GM12878 (cell line): ENCODE measurements around the gene SDHC. TPM values are rescaled to one million over a fixed set of nuclear protein-coding genes. Genes with fewer than 3 reads are reported as not detected.

Source experiments
- ATF7 ChIP-seq: fragments of 450-650 bp; IDR thresholded peaks from 2 replicates; pipeline ENCODE4 v1.6.1; 2016; ENCODE audit warnings: low read depth, mild to moderate bottlenecking
- CHD1 ChIP-seq: IDR thresholded peaks from 2 replicates; pipeline ENCODE4 v1.6.1; 2012; ENCODE audit warnings: low read depth, low read length, improper control_type of control experiment
- CREB1 ChIP-seq: IDR thresholded peaks from 2 replicates; pipeline ENCODE4 v1.6.1; 2012; ENCODE audit warnings: low read depth, mild to moderate bottlenecking, inconsistent platforms
- CTCF ChIP-seq, 3 experiments: IDR thresholded peaks in 2 of 3; conservative IDR thresholded peaks in 1 of 3; 2 replicates each; pipeline ENCODE4 v1.5.1; 2011; ENCODE audit warnings: low read depth in 3 of 3, low read length in 3 of 3, mild to moderate bottlenecking in 3 of 3, control low read depth in 2 of 3, moderate library complexity in 2 of 3, inconsistent platforms in 1 of 3, mixed read lengths in 1 of 3; ENCODE audit not compliant: control insufficient read depth in 2 of 3, insufficient read depth in 1 of 3; ENCODE audit errors: extremely low read depth in 1 of 3
- ETV6 ChIP-seq, 2 experiments: fragments of 450-650 bp in 1 of 2; IDR thresholded peaks in 1 of 2; conservative IDR thresholded peaks in 1 of 2; 2 replicates each; pipeline ENCODE4 v1.6.1; 2014; ENCODE audit warnings: antibody characterized with exemption in 1 of 2, borderline replicate concordance in 1 of 2, low read depth in 1 of 2, mild to moderate bottlenecking in 1 of 2, moderate library complexity in 1 of 2
- FOS ChIP-seq: IDR thresholded peaks from 3 replicates; pipeline ENCODE4 v1.6.1; 2011; ENCODE audit warnings: borderline replicate concordance; ENCODE audit not compliant: insufficient read length; ENCODE audit errors: extremely low read depth
- GATAD2B ChIP-seq: fragments of 450-650 bp; conservative IDR thresholded peaks from 2 replicates; pipeline ENCODE4 v1.6.1; 2017; ENCODE audit warnings: low read depth, mild to moderate bottlenecking, moderate library complexity
- HDAC6 ChIP-seq: fragments of 200-600 bp; sonication (generic); IDR thresholded peaks from one replicate; pipeline ENCODE4 v1.8.0; 2017; ENCODE audit warnings: antibody characterized with exemption; ENCODE audit not compliant: unreplicated experiment
- HDGF ChIP-seq: fragments of 450-650 bp; IDR thresholded peaks from 2 replicates; pipeline ENCODE4 v1.6.1; 2016; ENCODE audit warnings: antibody characterized with exemption
- LARP7 ChIP-seq: fragments of 450-650 bp; IDR thresholded peaks from 2 replicates; pipeline ENCODE4 v1.6.1; 2017; ENCODE audit warnings: mild to moderate bottlenecking
- MEF2A ChIP-seq: IDR thresholded peaks from 2 replicates; pipeline ENCODE4 v1.6.1; 2011; ENCODE audit warnings: low read depth, mild to moderate bottlenecking, low read length, moderate library complexity; ENCODE audit not compliant: insufficient read depth
- NFXL1 ChIP-seq: fragments of 450-650 bp; IDR thresholded peaks from 2 replicates; pipeline ENCODE4 v1.6.1; 2017; ENCODE audit warnings: antibody characterized with exemption, mild to moderate bottlenecking, borderline replicate concordance
- NFYA ChIP-seq: IDR thresholded peaks from 2 replicates; pipeline ENCODE4 v1.6.1; 2011; ENCODE audit warnings: low read depth, mild to moderate bottlenecking, low read length, improper control_type of control experiment, borderline replicate concordance
- NR2C1 ChIP-seq: fragments of 450-650 bp; IDR thresholded peaks from 2 replicates; pipeline ENCODE4 v1.6.1; 2017; ENCODE audit warnings: antibody characterized with exemption, mild to moderate bottlenecking, moderate library complexity
- PBX3 ChIP-seq: IDR thresholded peaks from 2 replicates; pipeline ENCODE4 v1.6.1; 2011; ENCODE audit warnings: mild to moderate bottlenecking, low read depth, low read length, moderate library complexity; ENCODE audit not compliant: insufficient replicate concordance
- PML ChIP-seq: IDR thresholded peaks from 2 replicates; pipeline ENCODE4 v1.6.1; 2012; ENCODE audit warnings: low read length, inconsistent platforms
- RELA ChIP-seq: fragments of 450-650 bp; IDR thresholded peaks from 2 replicates; pipeline ENCODE4 v1.8.0; 2014; ENCODE audit warnings: borderline replicate concordance; ENCODE audit not compliant: partially characterized antibody
- SPI1 ChIP-seq: IDR thresholded peaks from 2 replicates; pipeline ENCODE4 v1.6.1; 2011; ENCODE audit warnings: low read depth, mild to moderate bottlenecking, low read length, moderate library complexity, borderline replicate concordance; ENCODE audit not compliant: insufficient read depth
- SREBF1 ChIP-seq: IDR thresholded peaks from 2 replicates; pipeline ENCODE4 v1.6.1; 2012; ENCODE audit warnings: mild to moderate bottlenecking, low read length
- TAF1 ChIP-seq: IDR thresholded peaks from 2 replicates; pipeline ENCODE4 v1.6.1; 2011; ENCODE audit warnings: mild to moderate bottlenecking, low read depth, low read length, borderline replicate concordance
- USF2 ChIP-seq: IDR thresholded peaks from 2 replicates; pipeline ENCODE4 v1.6.1; 2011; ENCODE audit warnings: low read depth, low read length, improper control_type of control experiment, borderline replicate concordance
- YY1 ChIP-seq: IDR thresholded peaks from 2 replicates; pipeline ENCODE4 v1.6.1; 2011; ENCODE audit warnings: low read depth, mild to moderate bottlenecking, low read length
- ZNF24 ChIP-seq: fragments of 450-650 bp; IDR thresholded peaks from 2 replicates; pipeline ENCODE4 v1.6.1; 2017; ENCODE audit warnings: antibody characterized with exemption, mild to moderate bottlenecking
- ZNF384 ChIP-seq: IDR thresholded peaks from 2 replicates; pipeline ENCODE4 v1.6.1; 2012; ENCODE audit warnings: low read depth, mild to moderate bottlenecking, low read length, improper control_type of control experiment, borderline replicate concordance
- ZSCAN29 ChIP-seq: fragments of 450-650 bp; IDR thresholded peaks from 2 replicates; pipeline ENCODE4 v1.6.1; 2017; ENCODE audit warnings: mild to moderate bottlenecking, moderate library complexity
- ZZZ3 ChIP-seq: IDR thresholded peaks from 2 replicates; pipeline ENCODE4 v1.6.1; 2011; ENCODE audit warnings: low read depth; ENCODE audit not compliant: control insufficient read depth, insufficient read length
- polyA plus RNA-seq, 11 experiments: library from polyadenylated mRNA; depleted of rRNA in 4 of 11; unstranded in 6 of 11; stranded (reverse) in 5 of 11; fragments of >200 nt; fragmentation: Nextera tagmentation in 4 of 11; fragmentation: Illumina TruSeq in 1 of 11; extraction: Ambion mirVana in 4 of 11; extraction: Trizol in 1 of 11; gene quantifications; 1 replicate in 1 of 11; 2 replicates in 10 of 11; pipeline versions ENCODE4 v1.2.1 to v1.2.3, GENCODE V29; 2011 to 2016; ENCODE audit warnings: inconsistent platforms in 2 of 11, missing spikeins in 2 of 11, low read depth in 1 of 11
- total RNA-seq, 4 experiments: library from RNA; depleted of rRNA in 3 of 4; stranded (reverse); fragments of >200 nt in 3 of 4; fragmentation: Illumina TruSeq in 1 of 4; extraction: Trizol in 1 of 4; gene quantifications; 2 replicates each; pipeline versions ENCODE4 v1.2.1 to v1.2.3, GENCODE V29; 2013 to 2021

SDHC gene
- total and polyA plus RNA-seq, 10 of the 15 experiments (the other 5 are each of a cell fraction or from before 2014, with no cell fraction given): 18.4 to 340 (median 178) TPM

GRCh38 chr1:161399257-161399998, 85.2 kb downstream of the SDHC start (continued):
- TF ChIP-seq FOS (no peak), ZZZ3 (no peak), SREBF1 (no peak), RELA (peak; percentile 5), USF2 (no peak), HDGF (no peak), LARP7 (0 out of 2 replicates have a peak, but pooled peaks have one; percentile 72), ZNF24 (peak; percentile 100), CHD1 (no peak), PML (peak; percentile 93), NR2C1 (peak; percentile 87), CTCF (IDR thresholded peaks at IDR 0.05 in 2 of 3, conservative IDR thresholded peaks at IDR 0.05 in 1 of 3; ENCODE audit: control insufficient read depth in 2 of 3, extremely low read depth in 1 of 3, insufficient read depth in 1 of 3, low read depth in 3 of 3, low read length in 3 of 3) (peak; percentile 30 to 72 (median 66)), YY1 (peak; percentile 15; the same call in 1 of the 2 replicates), SPI1 (no peak; the same call in 1 of the 2 replicates), NFXL1 (no peak), ZNF384 (no peak), GATAD2B (peak; percentile 85), ZSCAN29 (peak; percentile 95), NFYA (no peak), PBX3 (no peak), HDAC6 (no peak), MEF2A (peak; percentile 64; the same call in 1 of the 2 replicates), ETV6 (conservative IDR thresholded peaks at IDR 0.05 in 1 of 2, IDR thresholded peaks at IDR 0.05 in 1 of 2; ENCODE audit: borderline replicate concordance in 1 of 2, low read depth in 1 of 2) (peak in 1 of 2 experiments; percentile 84; a peak in 2 of 4 replicates), ATF7 (peak; percentile 43; the same call in 1 of the 2 replicates), TAF1 (peak; percentile 70), CREB1 (peak; percentile 89)
